HG02588 (cell line): Measurements from ENCODE around the gene NR2E1.

ENCODE experiments used
- ATAC-seq: cut with Tn5 transposase; IDR thresholded peaks from one replicate; pipeline ENCODE4 v1.9.1; 2021; ENCODE audit warnings: mild to moderate bottlenecking, moderate library complexity; ENCODE audit not compliant: unreplicated experiment

The NR2E1 gene

DNA sequence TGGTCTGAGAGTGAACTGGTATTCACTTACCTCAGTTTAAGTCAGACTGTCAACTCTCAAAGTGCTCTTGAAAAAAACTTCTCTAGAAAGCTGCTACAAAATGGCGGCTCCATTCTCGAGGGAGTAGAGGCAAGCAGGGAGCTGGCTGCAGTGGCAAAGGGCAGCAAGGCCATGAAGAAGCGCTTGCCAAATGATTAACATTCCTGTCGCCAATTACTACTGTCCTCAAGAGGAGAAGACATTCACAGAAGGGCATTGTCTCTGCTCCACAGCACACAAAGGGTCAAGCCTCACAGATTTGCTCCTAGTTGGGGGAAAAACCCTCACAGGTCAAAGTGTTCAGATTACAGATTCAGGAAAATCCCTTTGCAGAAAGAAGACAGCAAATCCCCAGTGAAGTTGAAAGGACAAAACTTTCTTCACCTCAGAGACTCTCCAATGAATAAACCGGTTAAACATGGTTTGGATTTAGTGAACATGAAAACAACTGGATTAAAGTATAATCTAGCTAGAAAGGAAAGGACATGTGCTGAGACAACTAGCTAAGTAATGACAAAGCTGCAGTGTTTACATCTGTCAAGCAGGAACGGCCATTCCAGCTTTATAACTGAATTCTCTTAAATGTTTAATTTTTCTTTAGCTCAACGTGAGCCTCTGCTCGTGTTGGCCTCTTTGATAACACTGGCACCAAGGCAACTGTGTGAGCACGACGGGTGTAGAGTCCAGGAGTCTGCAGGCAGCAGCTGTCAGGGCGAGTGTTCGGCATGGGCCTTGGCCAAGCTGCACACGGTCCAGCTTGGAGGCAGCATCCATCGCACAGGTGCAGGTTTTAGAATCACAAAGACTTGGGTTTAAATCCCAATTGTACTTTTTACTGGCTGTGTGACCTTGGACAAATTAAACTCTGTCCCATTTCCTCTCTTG is 37.6 kb downstream of the NR2E1 start:
- ATAC-seq, result peak; percentile 53

DNA sequence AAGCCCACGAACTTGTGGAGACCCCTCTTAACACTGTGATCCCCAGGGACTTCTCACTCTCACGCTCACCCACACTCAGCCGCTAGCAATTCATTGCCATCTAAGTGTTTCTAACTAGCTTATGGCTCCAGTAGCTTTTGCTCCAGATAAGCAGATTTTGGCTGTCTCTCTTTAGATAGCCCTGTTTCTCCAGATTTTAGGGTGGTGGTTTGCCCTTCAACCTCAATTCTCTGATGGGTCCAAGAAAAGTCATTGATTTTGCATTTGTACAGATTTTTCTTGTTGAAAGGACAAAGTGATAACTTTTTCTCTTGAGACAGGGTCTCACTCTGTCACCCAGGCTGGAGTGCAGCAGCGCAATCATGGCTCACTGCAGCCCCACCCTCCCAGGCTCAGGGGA is 41.2 kb downstream of the NR2E1 start:
- ATAC-seq, result no peak

DNA sequence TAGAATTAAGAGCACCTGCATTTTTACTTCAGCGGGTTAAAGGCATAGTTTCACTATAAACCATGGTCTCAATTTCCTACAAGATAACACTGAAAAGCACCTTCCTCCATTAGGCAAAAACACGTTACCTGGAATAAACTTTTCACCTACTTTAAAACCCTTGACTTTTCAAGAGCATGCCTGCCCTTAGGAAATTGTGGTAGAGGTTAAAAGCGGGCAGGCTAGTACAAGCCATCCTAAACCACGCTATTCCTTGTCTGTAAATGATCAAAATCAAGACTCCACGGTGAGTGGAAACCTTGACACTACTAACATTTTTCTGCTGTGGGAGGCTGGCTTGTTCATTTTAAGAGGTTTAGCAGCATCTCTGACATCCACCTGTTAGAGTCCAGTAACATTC is 43.9 kb downstream of the NR2E1 start:
- no peak for ATAC-seq

DNA sequence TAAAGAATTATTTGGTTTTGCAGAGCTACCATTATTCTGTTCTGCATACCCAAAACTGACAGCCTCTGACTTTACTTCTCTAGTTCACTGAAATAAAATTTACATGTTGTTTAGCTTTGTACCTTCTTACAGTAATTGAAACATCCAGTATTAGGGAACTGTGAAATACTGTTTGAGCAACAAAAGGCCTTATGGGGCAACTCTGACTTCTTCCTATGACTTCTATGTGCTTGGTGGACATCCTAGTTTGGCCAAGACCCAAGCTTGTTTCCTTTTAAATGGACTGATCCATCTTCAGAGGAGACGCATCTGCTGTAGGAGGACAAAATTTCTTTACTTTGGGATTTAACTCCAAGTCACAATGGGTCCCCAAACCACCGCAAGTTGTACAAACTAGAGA is 44.7 kb downstream of the NR2E1 start:
- no peak for ATAC-seq

DNA sequence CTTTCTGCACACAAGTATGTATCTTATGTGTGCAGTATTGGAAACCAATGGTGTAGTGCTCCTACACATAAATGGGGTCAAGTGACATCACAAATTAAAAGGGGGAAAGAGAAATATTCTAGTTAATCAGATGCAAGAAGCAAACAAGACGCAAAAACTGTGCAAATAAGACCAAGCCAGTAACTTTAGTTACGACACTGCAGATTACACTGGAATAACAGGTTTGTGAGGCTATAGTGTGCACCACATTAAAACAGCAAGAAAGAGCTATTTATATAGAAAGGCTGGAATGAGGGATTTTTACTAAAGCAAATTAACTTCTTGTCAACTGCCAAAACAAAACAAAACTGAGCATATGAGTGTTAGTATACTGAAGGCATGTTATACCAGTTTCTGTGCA is 45.8 kb downstream of the NR2E1 start:
- ATAC-seq, result no peak

DNA sequence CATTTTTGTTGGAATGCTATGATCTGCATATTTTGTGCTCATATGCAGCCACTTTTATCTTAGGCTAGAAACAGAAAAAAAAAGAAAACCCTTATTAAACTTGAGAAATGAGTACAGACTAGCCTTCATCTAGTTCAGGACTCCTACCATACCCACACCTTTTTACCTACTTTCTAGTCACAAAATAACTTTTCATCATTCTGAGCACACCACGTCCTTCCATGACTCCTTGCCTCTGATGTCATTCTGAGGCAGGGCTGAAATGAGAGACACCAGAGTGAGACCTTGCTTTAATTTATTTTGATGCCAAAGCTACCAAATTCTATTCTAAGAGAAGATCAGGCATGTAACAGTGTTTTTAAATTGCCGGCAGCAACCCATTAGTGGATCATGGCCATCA is 56.2 kb downstream of the NR2E1 start:
- no peak for ATAC-seq

DNA sequence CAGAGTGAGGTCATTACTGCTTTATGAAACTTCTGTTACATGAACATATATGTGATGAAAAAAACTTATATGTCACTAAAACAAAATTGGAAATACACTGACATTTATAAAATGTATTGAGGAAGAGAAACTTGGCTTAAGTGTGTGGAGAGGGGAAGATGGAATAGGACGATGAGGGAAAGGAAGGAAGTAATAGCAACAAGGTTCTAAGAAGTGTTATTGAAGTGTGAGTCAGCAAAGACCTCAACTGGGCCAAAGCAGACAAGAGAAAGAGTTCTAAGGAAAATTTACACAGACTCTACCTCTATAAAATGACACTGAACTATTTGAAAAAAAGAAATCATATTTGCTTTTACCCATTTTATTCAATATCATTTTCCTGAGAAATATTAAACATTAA is 56.7 kb downstream of the NR2E1 start:
- no peak for ATAC-seq

DNA sequence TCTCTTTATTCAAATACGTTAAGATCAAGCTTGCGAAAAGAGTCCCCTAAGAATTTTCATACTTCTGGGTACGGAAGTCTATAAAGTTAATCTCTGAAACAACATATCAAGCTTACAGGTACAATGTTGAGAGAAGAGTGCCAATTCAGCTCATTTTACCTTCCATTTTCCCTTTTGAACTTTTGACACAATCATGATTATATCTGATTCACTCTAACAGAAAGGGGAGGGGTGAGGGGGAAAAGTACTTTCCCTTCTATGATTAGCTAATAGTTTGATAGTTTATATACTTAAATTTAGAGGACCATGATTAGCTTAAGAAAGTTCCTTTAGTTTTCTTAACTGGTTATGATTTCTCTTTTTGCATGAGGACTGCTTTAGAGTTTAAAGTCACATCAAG is 61.5 kb downstream of the NR2E1 start:
- ATAC-seq, result no peak

DNA sequence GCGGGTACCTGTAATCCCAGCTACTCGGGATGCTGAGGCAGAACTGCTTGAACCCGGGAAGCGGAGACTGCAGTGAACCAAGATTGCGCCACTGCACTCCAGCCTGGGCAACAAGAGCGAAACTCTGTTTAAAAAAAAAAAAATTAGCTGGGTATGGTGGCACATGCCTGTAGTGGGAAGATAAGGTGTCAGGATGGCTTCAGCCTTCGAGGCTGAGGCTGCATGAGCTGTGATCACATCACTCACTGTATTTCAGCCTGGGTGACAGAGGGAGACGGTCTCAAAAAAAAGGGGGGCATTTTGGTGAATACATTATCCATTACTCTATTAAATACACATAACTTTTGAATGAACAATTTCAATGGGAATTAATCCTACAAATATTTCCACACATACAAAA is 62.6 kb downstream of the NR2E1 start:
- ATAC-seq, result no peak

DNA sequence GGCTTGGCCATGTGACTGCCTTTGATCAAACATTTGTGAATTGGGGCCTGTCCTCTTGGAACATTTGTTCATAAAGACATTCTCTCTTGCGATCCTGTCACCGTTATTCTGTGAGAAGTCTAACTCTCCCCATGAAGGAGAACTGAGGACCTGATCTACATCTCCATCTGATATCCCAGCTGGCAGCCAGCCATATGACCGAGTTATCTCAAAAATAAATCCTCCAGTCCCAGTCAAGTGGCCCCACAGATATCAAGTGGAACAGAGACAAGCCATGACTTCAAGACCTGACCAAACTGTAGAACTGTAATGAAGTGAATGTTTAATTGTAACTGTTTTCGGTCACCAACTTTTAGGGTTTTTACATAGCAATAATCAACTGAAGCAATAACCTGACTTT is 69.3 kb downstream of the NR2E1 start:
- no peak for ATAC-seq

DNA sequence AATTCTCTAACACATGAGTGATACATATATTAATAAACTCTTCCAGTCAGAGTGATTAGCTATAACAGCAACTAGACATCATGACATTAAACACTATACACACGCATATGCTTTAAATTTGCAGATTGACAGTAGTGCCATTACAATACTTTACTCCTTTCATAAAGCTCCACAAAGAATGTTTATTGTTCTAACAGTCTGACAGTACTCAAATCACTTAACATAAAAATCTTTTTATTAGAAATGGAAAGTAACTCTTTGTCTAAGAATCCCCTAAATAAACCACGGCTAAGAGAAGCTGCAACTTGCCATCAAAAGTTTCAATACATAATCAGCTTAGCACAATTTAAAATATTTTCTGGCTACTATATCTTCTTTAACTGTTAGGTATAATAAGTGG is 71.0 kb downstream of the NR2E1 start:
- ATAC-seq, result no peak

DNA sequence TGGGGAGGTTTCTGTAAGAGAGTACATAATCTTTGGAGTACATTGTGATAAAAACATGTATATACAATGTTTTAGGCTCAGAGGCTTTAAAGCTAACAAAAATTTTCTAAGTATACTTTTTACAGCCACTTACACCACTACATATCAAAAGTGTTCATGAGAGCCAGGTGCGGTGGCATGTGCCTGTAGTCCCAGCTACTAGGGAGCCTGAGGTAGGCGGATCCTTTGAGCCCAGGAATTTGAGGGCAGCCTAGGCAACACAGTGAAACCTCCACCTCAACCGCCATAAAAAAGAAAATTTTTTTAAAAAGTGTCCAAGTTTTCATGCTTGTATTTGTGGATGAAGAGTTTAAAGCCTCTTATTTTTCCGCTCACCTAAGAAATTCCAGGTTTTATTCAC is 72.5 kb downstream of the NR2E1 start:
- ATAC-seq, result no peak
